Suprapubic skin (tissue), 4 donors: ENCODE measurements around the gene L1CAM. TPM values are rescaled to one million over a fixed set of nuclear protein-coding genes. Genes with fewer than 3 reads are reported as not detected.

Experiments
- DNase-seq, 2 donors: peaks; one replicate each; pipeline ENCODE4 v3.0.0-alpha.2; 2019; ENCODE audit warnings: low spot score in 2 of 2
- H3K27ac ChIP-seq: fragments of 200-600 bp; sonication (generic); one replicate; pipeline ENCODE4 v1.5.1; 2019
- H3K27me3 ChIP-seq: fragments of 200-600 bp; sonication (generic); one replicate; pipeline ENCODE4 v1.5.1; 2019
- H3K36me3 ChIP-seq: fragments of 200-600 bp; sonication (generic); one replicate; pipeline ENCODE4 v1.5.1; 2019
- H3K4me1 ChIP-seq: fragments of 200-600 bp; sonication (generic); one replicate; pipeline ENCODE4 v1.5.1; 2019
- H3K4me3 ChIP-seq: fragments of 200-600 bp; sonication (generic); one replicate; pipeline ENCODE4 v1.5.1; 2019; ENCODE audit warnings: mild to moderate bottlenecking
- H3K9me3 ChIP-seq: fragments of 200-600 bp; sonication (generic); one replicate; pipeline ENCODE4 v1.5.1; 2019
- EP300 ChIP-seq: sonication (generic); formaldehyde crosslinking; IDR thresholded peaks from one replicate; pipeline ENCODE4 v1.6.1; 2017; ENCODE audit warnings: antibody characterized with exemption
- POLR2A ChIP-seq, 2 donors: fragments of 450-650 bp; IDR thresholded peaks; one replicate each; pipeline ENCODE4 v1.6.1; 2017; ENCODE audit warnings: antibody characterized with exemption in 2 of 2, mild to moderate bottlenecking in 2 of 2, moderate library complexity in 2 of 2
- POLR2AphosphoS5 ChIP-seq, 3 donors: sonication (generic); formaldehyde crosslinking; IDR thresholded peaks; one replicate each; pipeline ENCODE4 v1.6.1; 2017; ENCODE audit warnings: antibody characterized with exemption in 3 of 3
- WGBS: methylation state at CpG from one replicate; pipeline ENCODE4 v1.1.5; 2018; 5-methylcytosine and 5-hydroxymethylcytosine counted together
- total RNA-seq, 4 donors: library from RNA; depleted of rRNA; stranded (reverse); fragments of >200 nt; gene quantifications; one replicate each; pipeline ENCODE4 v1.1.0, GENCODE V29; 2016
- TF ChIP-seq, protein P1 (sequence below), 2 donors: fragments of 200-600 bp in 1 of 2; fragments of 450-650 bp in 1 of 2; sonication (generic) in 1 of 2; IDR thresholded peaks; one replicate each; pipeline ENCODE4 v1.5.1; 2016 to 2019; ENCODE audit warnings: antibody characterized with exemption in 2 of 2, mild to moderate bottlenecking in 1 of 2, moderate library complexity in 1 of 2

The L1CAM gene
- total RNA-seq, 4 donors from 2014 or later, result 4.1 to 10.4 (median 8.5) TPM

DNA sequence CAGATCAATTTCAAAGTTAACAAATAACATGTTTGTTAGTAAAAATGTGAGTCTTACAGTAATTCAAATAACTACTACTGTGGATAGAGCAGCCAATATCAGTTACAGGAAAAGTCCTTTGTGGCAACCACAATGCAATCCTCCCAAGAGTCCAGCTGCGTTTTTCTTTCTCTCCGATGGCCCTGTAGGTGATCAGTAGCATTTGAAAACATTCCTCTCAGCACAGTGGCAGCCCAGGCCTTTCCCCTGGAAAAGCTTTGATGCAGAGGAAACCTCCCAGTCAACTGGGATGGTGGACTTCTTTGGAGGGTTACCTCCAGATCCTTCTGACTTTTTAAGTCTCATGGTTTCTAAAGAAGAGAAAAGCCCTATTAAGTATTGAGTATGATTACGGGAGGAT, 37.6 kb downstream of the L1CAM start:
- no peak for DNase-seq

DNA sequence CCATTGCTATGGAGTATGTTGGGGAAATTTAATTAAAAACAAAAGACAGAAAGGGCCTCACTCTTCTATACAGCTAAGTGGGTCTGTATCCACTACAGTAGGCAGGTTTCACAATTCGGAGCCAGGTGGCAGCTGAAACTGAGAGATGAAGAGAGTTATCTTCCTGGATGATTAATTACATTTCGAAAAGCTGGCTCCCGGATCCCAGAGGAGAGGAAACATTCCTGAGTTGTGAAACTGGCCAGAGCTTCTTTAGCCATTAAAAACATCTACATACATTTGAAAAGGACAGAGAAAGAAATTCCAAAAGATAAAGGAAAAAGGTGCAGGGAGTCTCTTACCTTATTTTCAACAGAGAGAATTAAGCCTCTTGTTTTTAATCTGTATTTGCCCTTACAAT, 40.1 kb downstream of the L1CAM start:
- WGBS, result 29% methylated on average over 3 of the region's 3 CpGs
- Histone ChIP-seq H3K36me3 (no peaks in the 10 kb centered on the region), H3K4me3 (no peak overlapping the region), H3K4me1 (no peaks in the 10 kb centered on the region), H3K9me3 (no peaks in the 10 kb centered on the region), H3K27ac (no peak overlapping the region), H3K27me3 (peaks cover 3% of the 10 kb centered on the region)
- TF ChIP-seq POLR2A (IDR thresholded peaks at IDR 0.05) (no peak), POLR2AphosphoS5 (IDR thresholded peaks at IDR 0.05) (no peak), EP300 (no peak)
- TF ChIP-seq, protein P1, sequence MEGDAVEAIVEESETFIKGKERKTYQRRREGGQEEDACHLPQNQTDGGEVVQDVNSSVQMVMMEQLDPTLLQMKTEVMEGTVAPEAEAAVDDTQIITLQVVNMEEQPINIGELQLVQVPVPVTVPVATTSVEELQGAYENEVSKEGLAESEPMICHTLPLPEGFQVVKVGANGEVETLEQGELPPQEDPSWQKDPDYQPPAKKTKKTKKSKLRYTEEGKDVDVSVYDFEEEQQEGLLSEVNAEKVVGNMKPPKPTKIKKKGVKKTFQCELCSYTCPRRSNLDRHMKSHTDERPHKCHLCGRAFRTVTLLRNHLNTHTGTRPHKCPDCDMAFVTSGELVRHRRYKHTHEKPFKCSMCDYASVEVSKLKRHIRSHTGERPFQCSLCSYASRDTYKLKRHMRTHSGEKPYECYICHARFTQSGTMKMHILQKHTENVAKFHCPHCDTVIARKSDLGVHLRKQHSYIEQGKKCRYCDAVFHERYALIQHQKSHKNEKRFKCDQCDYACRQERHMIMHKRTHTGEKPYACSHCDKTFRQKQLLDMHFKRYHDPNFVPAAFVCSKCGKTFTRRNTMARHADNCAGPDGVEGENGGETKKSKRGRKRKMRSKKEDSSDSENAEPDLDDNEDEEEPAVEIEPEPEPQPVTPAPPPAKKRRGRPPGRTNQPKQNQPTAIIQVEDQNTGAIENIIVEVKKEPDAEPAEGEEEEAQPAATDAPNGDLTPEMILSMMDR (IDR thresholded peaks at IDR 0.05), result no peak
- no peak for DNase-seq

More for the DNA sequence above, 37.6 kb downstream of the L1CAM start:
- Histone ChIP-seq H3K36me3 (no peaks in the 10 kb centered on the region), H3K4me3 (no peak overlapping the region), H3K9me3 (no peaks in the 10 kb centered on the region), H3K27ac (no peak overlapping the region), H3K4me1 (no peaks in the 10 kb centered on the region), H3K27me3 (peaks cover 3% of the 10 kb centered on the region)
- no peak for TF ChIP-seq POLR2A (IDR thresholded peaks at IDR 0.05)
- TF ChIP-seq, protein P1 (IDR thresholded peaks at IDR 0.05), result no peak
- no peak for TF ChIP-seq POLR2AphosphoS5 (IDR thresholded peaks at IDR 0.05)
- no peak for TF ChIP-seq EP300
- WGBS, result 65% methylated on average over 3 of the region's 3 CpGs

DNA sequence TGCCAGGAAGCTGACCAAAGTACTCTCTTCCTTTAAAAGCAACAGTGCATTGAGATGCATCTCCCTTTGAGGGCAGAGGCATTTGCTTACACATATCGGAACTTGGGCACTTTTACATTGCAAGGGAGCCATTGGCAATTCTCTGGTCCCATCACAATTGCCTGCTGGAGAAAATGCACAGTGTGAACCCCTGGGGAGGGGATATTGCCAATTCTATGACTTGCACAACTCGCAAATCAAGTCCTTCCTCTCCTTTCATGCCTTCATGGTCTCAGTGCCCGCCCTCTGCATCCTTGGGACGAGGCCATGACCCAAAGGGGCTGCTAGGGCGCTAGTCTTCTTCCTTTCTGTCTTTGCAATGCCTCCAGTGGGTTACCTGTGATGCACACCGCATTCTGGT, 40.8 kb downstream of the L1CAM start:
- WGBS, result 39% methylated on average over 6 of the region's 6 CpGs
- Histone ChIP-seq H3K36me3 (no peaks in the 10 kb centered on the region), H3K4me3 (no peak overlapping the region), H3K4me1 (no peaks in the 10 kb centered on the region), H3K27me3 (peaks cover 3% of the 10 kb centered on the region), H3K27ac (no peak overlapping the region), H3K9me3 (no peaks in the 10 kb centered on the region)
- TF ChIP-seq EP300, result no peak
- TF ChIP-seq, protein P1 (IDR thresholded peaks at IDR 0.05), result no peak
- TF ChIP-seq POLR2AphosphoS5 (IDR thresholded peaks at IDR 0.05), result no peak
- no peak for TF ChIP-seq POLR2A (IDR thresholded peaks at IDR 0.05)
- DNase-seq, result no peak

DNA sequence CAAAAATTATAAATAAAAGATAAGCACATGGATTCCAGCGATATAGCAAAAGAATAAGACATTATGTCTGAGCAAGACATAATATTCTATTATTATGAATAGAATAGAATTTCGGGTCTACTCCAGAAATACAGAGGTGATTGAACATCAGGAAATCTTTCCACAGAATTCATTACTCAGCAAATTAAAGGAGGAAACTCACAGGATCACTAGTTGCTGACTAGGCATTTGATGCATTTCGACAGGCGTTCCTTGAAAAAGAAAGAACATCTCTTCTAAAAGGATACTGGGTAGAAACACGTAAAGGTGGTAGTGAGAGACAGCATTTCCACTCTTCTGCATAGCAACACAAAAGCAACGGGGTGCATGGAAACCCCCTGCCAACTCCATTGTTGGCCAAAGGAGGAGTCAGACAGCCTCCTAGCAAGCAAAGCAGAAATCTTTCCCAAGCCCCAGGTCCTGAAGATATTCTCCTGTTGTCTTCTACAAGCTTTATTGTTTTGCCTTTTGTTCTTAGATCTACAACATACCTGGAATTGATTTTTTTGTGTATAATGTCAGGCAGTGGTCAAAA, 41.4 kb downstream of the L1CAM start:
- peaks cover 3% of the 10 kb centered on the region for H3K27me3 ChIP-seq
- TF ChIP-seq POLR2AphosphoS5 (IDR thresholded peaks at IDR 0.05) (no peak), EP300 (no peak)
- TF ChIP-seq, protein P1 (IDR thresholded peaks at IDR 0.05), result no peak
- WGBS, result 39% methylated on average over 6 of the region's 6 CpGs

DNA sequence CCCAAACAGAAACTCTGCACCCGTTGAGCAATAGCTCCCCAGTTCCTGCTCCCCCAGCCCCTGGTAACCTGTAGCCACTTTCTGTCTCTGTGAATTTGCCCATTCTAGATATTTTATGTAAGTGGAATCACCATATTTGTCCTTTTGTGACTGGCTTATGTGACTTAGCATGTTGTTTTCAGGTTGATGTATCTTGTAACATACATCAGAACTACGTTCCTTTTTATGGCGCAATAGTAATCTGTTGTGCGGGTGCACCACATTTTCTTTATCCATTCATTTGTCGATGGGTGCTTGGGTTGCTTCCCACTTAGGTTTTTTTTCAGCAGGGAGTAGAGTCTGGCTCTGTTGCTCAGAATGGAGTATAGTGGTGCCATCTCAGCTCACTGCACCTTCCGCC, 49.1 kb downstream of the L1CAM start:
- DNase-seq, result no peak
- TF ChIP-seq POLR2AphosphoS5 (IDR thresholded peaks at IDR 0.05), result no peak
- TF ChIP-seq, protein P1 (IDR thresholded peaks at IDR 0.05), result no peak
- no peak for TF ChIP-seq EP300
- no peak for TF ChIP-seq POLR2A (IDR thresholded peaks at IDR 0.05)
- H3K4me3 ChIP-seq, result no peak overlapping the region
- no peaks in the 10 kb centered on the region for H3K27me3 ChIP-seq
- no peaks in the 10 kb centered on the region for H3K4me1 ChIP-seq
- no peak overlapping the region for H3K27ac ChIP-seq
- WGBS, result 91% methylated on average over 6 of the region's 6 CpGs
- H3K36me3 ChIP-seq, result no peaks in the 10 kb centered on the region
- no peaks in the 10 kb centered on the region for H3K9me3 ChIP-seq

More for the DNA sequence above, 41.4 kb downstream of the L1CAM start:
- no peak overlapping the region for H3K27ac ChIP-seq
- H3K4me1 ChIP-seq, result no peaks in the 10 kb centered on the region
- no peak for DNase-seq
- no peaks in the 10 kb centered on the region for H3K36me3 ChIP-seq
- H3K4me3 ChIP-seq, result no peak overlapping the region
- no peaks in the 10 kb centered on the region for H3K9me3 ChIP-seq
